ENCODE measurements around the gene ZRANB3.

GRCh38 chr2:135187270-135187669, 343.7 kb downstream of the ZRANB3 start:
- no peak for TF ChIP-seq EZH2 (IDR thresholded peaks at IDR 0.05; ENCODE audit: insufficient read depth, poor library complexity, severe bottlenecking)
- no peak for TF ChIP-seq EZH2phosphoT487 (IDR thresholded peaks at IDR 0.05; ENCODE audit: insufficient read depth, low read depth)

All from GM23248 (cell line).